NB4 (cell line): ENCODE data around the gene MALRD1.

ENCODE experiments used
- DNase-seq: peaks from one replicate; pipeline ENCODE4 v3.0.0; 2010; ENCODE audit warnings: low read depth
- H3K4me3 ChIP-seq: one replicate; pipeline ENCODE4 v1.5.1; 2011; ENCODE audit warnings: mild to moderate bottlenecking, low read depth, low read length, moderate library complexity
- MYC ChIP-seq: IDR thresholded peaks from 2 replicates; pipeline ENCODE4 v1.6.1; 2011; ENCODE audit warnings: low read depth, low read length
- POLR2A ChIP-seq: IDR thresholded peaks from 2 replicates; pipeline ENCODE4 v1.6.1; 2011; ENCODE audit warnings: mild to moderate bottlenecking; ENCODE audit not compliant: insufficient read length; ENCODE audit errors: extremely low read depth
- TF ChIP-seq, protein P1 (sequence below): IDR thresholded peaks from one replicate; pipeline ENCODE4 v1.5.1; 2012; ENCODE audit warnings: low read depth, low read length
- TF ChIP-seq, protein P2 (sequence below): IDR thresholded peaks from 2 replicates; pipeline ENCODE4 v1.6.1; 2011; ENCODE audit warnings: low read depth, low read length

MALRD1 gene

DNA sequence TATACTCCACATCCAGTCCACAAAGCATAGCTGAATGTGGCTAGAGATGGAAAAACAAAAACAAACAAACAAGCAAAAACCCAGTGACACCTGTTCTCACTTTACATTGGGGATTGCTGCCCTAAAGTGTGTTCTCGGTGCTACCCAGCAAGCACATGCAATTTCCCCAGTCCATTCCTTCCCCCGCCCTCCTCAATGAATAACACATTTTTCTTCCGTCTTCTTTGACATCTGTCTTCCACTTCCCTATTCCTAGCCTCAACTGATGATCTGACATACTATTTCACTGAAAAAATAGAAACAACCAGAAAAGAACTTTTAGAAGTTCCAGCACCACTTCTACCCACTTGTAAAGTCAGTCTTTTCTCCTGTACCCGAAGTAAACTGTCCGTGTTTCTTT is 147.1 kb downstream of the MALRD1 start:
- no peak for TF ChIP-seq POLR2A
- TF ChIP-seq MYC: no peak
- TF ChIP-seq, protein P1, sequence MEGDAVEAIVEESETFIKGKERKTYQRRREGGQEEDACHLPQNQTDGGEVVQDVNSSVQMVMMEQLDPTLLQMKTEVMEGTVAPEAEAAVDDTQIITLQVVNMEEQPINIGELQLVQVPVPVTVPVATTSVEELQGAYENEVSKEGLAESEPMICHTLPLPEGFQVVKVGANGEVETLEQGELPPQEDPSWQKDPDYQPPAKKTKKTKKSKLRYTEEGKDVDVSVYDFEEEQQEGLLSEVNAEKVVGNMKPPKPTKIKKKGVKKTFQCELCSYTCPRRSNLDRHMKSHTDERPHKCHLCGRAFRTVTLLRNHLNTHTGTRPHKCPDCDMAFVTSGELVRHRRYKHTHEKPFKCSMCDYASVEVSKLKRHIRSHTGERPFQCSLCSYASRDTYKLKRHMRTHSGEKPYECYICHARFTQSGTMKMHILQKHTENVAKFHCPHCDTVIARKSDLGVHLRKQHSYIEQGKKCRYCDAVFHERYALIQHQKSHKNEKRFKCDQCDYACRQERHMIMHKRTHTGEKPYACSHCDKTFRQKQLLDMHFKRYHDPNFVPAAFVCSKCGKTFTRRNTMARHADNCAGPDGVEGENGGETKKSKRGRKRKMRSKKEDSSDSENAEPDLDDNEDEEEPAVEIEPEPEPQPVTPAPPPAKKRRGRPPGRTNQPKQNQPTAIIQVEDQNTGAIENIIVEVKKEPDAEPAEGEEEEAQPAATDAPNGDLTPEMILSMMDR: no peak
- TF ChIP-seq, protein P2, sequence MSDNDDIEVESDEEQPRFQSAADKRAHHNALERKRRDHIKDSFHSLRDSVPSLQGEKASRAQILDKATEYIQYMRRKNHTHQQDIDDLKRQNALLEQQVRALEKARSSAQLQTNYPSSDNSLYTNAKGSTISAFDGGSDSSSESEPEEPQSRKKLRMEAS: no peak
- DNase-seq: peak; percentile 0
- no peak overlapping the region for H3K4me3 ChIP-seq

DNA sequence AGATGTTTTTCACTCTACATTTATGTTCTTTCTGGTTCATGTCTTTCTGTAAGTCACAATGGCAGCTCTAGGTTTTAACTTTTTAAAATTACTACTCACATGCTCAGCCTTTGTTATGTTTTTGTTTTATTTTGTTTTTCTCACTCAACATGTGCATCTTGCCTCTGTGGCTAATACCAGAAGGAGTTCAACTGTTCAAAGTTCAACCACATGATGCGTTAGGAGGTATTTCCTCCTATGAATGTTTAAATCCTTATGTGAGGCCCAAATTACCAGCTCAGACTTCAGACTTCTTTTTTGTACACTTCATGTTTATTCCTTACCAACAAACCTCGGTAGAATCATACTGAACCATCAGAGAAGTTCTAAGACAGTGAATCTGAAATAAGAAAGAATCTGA is 151.6 kb downstream of the MALRD1 start:
- H3K4me3 ChIP-seq: no peak overlapping the region
- DNase-seq: no peak
- TF ChIP-seq, protein P2: no peak
- TF ChIP-seq, protein P1: no peak
- TF ChIP-seq POLR2A (no peak), MYC (no peak)

DNA sequence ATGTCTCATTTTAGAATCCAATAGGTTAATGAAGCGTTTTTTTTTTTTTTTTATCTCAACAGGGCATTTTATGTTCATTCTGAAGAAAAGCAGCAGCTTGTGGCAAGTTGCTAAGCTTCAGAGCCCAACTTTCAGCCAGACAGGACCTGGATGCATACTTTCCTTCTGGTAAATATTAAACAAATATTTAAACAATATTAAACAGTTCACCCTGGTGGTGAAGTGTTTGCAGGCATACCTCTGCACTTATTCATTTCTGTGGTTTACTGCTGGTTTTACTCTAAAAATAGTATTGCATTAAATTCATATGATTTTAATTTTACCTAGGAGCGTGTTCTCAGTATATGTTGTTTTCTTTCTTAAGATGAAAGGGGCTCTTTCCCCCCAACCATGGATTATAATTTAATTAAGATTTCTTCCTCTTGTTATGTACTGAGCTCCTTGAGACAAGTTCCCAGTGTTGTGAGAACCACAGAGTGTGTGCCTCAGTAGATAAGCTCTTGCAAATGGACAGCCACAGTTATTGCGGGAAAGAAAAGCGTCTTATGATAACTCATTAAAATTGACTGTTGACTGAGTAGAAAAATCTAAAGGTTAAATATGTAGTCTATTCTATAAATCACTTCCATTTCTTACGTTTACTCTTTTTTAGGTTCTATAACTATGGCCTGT is 155.8 kb downstream of the MALRD1 start:
- TF ChIP-seq, protein P1: no peak
- TF ChIP-seq MYC (no peak), POLR2A (no peak)
- TF ChIP-seq, protein P2: no peak
- DNase-seq: no peak
- no peak overlapping the region for H3K4me3 ChIP-seq

DNA sequence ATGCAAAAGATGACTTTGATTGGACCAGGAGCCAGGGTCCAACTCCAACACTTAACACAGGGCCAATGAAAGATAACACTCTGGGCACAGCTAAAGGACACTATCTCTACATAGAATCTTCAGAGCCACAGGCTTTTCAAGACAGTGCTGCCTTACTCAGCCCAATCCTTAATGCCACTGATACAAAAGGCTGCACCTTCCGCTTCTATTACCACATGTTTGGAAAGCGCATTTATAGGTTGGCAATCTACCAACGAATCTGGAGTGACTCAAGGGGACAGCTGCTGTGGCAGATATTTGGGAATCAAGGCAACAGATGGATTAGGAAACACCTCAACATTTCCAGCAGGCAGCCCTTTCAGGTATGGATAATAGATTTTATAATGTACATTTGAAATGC is 160.7 kb downstream of the MALRD1 start:
- TF ChIP-seq, protein P2: no peak
- TF ChIP-seq POLR2A (no peak), MYC (no peak)
- TF ChIP-seq, protein P1: no peak
- H3K4me3 ChIP-seq: no peak overlapping the region
- DNase-seq: no peak

DNA sequence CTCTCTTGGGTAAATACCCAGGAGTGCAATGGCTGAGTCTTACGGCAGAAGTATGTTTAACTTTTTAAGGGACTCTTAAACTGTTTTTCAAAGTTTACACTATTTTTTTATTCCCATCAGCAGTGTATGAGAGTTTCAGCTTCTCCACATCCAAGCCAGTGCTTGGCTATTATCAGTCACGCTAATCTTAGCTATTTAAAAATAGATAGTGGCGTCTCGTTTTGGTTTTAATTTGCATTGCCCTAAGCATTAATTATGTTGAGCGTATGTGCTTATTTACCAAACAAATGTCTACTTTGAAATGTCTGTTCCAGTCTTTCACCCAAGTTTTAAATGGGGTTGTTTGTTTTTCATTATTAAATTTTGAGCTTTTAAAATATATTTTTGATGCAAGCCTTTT is 164.0 kb downstream of the MALRD1 start:
- no peak overlapping the region for H3K4me3 ChIP-seq
- no peak for DNase-seq
- TF ChIP-seq MYC: no peak
- TF ChIP-seq, protein P2: no peak
- TF ChIP-seq, protein P1: no peak
- no peak for TF ChIP-seq POLR2A

DNA sequence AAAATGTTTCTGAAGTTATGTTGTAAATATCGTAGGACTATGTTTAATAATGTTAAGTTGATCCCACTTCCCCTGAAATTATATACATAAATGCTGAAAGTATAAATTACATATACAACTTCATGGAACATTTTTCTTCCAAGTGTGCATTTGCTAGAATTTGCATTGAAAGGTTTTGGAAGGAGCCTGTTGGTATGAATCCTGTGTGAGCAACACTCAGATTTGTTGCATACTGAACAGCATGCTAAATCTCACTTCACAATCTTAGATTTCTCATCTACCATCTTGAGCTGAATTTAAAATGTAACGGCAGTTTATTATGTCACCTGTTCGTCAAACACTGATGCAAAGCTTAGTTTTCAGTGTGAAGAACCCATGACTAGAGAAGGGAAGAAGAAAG is 172.6 kb downstream of the MALRD1 start:
- DNase-seq: no peak
- TF ChIP-seq POLR2A (no peak), MYC (no peak)
- TF ChIP-seq, protein P2: no peak
- TF ChIP-seq, protein P1: no peak
- H3K4me3 ChIP-seq: no peak overlapping the region
